ENCODE results near the gene SCGB3A2.
A peak's percentile ranks its signal among the peaks of the same experiment; 100 is the strongest.

Gene SCGB3A2

DNA sequence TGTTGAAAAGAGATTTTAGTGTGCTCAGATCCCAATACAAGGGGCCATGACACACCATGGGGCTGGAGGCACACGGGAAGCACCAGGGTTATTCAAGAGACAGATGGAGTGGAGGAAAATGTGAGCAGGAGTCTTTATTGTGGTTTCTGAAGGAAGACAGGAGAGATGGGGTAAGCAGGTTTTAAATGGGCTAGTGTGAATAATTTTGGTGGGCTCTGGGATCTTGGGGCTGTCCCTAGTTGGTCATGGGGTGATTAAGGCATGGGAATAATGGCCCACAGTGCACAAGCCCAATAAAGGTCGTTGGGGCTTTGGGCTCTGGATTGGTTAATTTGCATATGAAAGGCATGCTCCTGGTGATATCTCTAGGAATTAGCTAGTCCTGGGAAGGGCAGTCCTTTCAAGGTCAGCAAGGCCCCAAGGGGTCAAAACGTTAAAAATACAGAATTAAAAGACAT, 3.6 kb upstream of the SCGB3A2 start:
- DNase-seq: no peak
- no peaks in the 10 kb centered on the region for H3K4me1 Mint-ChIP-seq
- no peaks in the 10 kb centered on the region for H3K9me3 Mint-ChIP-seq
- H3K4me3 Mint-ChIP-seq: no peak overlapping the region
- no peaks in the 10 kb centered on the region for H3K27me3 Mint-ChIP-seq
- no peak overlapping the region for H3K27ac Mint-ChIP-seq
- H3K36me3 Mint-ChIP-seq (ENCODE audit: low read depth): no peaks in the 10 kb centered on the region
- ATAC-seq: peak; percentile 24

DNA sequence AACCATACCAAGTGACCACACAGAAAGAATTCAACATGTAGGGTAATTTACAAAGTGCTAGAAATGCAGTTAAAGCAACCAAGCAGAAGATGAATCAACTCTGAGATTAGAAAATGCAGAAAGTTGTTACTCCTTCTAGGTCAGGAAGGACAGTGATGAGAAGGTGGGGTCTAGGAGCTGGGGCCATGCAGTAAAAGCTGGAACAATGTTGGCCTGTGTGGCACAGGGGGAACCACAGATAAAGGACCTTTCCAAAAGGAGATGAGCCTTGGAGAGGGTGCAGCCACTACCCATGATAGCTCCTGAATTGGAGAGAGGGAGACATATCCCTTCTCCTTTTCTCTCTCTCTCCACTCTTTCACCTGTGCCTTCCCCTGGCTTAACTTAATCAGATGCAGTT, 2.4 kb upstream of the SCGB3A2 start:
- Mint-ChIP-seq H3K27ac (no peak overlapping the region), H3K9me3 (no peaks in the 10 kb centered on the region), H3K4me3 (no peak overlapping the region), H3K36me3 (ENCODE audit: low read depth) (no peaks in the 10 kb centered on the region), H3K27me3 (no peaks in the 10 kb centered on the region), H3K4me1 (no peaks in the 10 kb centered on the region)
- no peak for ATAC-seq
- DNase-seq: no peak

GRCh38 chr5:147876626-147877025, 1.9 kb upstream of the SCGB3A2 start:
- H3K36me3 Mint-ChIP-seq (ENCODE audit: low read depth): no peaks in the 10 kb centered on the region
- H3K27me3 Mint-ChIP-seq: no peaks in the 10 kb centered on the region
- H3K4me3 Mint-ChIP-seq: no peak overlapping the region
- H3K27ac Mint-ChIP-seq: no peak overlapping the region
- H3K9me3 Mint-ChIP-seq: no peaks in the 10 kb centered on the region
- no peak for DNase-seq
- no peaks in the 10 kb centered on the region for H3K4me1 Mint-ChIP-seq
- no peak for ATAC-seq

DNA sequence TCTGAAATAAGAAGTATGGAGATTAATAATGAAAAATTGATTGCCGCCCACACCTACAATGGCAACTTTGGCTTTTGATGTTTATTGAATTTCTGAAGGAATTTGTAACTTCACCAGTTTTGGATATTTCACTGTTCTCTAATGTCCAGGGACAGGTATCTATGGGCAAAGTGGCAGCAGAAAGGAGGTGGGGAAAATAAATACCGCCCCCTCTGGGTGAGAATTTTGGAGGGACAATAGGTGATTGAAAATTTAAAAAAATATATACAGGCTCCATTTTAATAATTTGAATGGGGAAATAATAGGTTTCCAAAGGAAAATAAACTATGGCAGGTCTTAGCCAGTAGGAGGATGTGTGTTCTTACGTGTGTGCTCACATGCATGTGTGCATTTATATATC, 1.3 kb downstream of the SCGB3A2 start:
- H3K4me1 Mint-ChIP-seq: no peaks in the 10 kb centered on the region
- ATAC-seq (no peak), DNase-seq (no peak)
- H3K27me3 Mint-ChIP-seq: peaks cover 2% of the 10 kb centered on the region
- H3K9me3 Mint-ChIP-seq: no peaks in the 10 kb centered on the region
- no peaks in the 10 kb centered on the region for H3K36me3 Mint-ChIP-seq (ENCODE audit: low read depth)
- no peak overlapping the region for H3K4me3 Mint-ChIP-seq
- no peak overlapping the region for H3K27ac Mint-ChIP-seq

- H3K36me3 Mint-ChIP-seq (ENCODE audit: low read depth): no peaks in the 10 kb centered on the region
- H3K9me3 Mint-ChIP-seq: no peaks in the 10 kb centered on the region
- H3K27ac Mint-ChIP-seq: no peak overlapping the region
- no peaks in the 10 kb centered on the region for H3K4me1 Mint-ChIP-seq
- peaks cover 2% of the 10 kb centered on the region for H3K27me3 Mint-ChIP-seq
- no peak for ATAC-seq
- no peak for DNase-seq
- H3K4me3 Mint-ChIP-seq: no peak overlapping the region
Observed at GRCh38 chr5:147880487-147880886, 2.0 kb downstream of the SCGB3A2 start.

DNA sequence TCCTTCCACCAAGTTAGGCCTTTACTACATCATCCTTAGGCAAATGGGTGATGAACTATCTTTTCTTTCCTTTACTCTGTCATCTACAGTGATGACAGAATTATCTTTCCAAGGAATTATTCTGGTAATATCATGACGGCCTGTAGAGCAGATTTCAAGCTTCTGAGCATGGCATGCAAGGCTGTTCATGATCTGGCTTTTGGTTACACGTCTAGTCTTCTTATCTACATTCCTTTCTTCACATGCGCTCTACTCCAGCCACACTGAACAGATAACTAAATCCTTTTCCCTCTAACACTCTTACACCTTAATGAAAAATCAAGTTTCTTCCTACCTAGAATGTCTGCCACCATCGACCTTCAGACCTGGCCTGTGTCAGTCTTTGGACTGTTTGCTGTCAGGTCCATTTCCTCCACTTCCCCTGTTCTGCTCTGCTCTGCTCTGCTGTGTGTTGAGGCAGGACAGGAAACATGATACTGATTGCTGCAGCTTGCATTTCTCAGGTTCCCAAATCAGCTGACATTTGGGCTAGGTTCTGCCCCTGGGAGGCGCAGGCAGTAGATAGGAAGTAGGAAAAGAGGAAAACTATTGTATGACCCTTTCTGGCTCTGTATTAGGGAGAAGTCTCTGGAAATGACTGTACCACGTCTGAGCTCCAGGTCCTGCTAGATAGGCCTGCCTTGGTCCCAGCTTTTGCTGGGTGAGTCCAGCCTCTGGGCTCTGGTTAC, 4.2 kb downstream of the SCGB3A2 start:
- Mint-ChIP-seq H3K27ac (no peak overlapping the region), H3K4me1 (no peaks in the 10 kb centered on the region), H3K4me3 (no peak overlapping the region), H3K27me3 (peaks cover 5% of the 10 kb centered on the region), H3K9me3 (no peaks in the 10 kb centered on the region), H3K36me3 (ENCODE audit: low read depth) (no peaks in the 10 kb centered on the region)
- ATAC-seq: no peak
- DNase-seq: no peak

GRCh38 chr5:147887026-147887627, 8.6 kb downstream of the SCGB3A2 start:
- Mint-ChIP-seq H3K9me3 (no peaks in the 10 kb centered on the region), H3K4me1 (no peaks in the 10 kb centered on the region), H3K36me3 (ENCODE audit: low read depth) (no peaks in the 10 kb centered on the region), H3K27ac (no peak overlapping the region), H3K27me3 (peaks cover 14% of the 10 kb centered on the region), H3K4me3 (no peak overlapping the region)
- ATAC-seq (no peak), DNase-seq (no peak)

DNA sequence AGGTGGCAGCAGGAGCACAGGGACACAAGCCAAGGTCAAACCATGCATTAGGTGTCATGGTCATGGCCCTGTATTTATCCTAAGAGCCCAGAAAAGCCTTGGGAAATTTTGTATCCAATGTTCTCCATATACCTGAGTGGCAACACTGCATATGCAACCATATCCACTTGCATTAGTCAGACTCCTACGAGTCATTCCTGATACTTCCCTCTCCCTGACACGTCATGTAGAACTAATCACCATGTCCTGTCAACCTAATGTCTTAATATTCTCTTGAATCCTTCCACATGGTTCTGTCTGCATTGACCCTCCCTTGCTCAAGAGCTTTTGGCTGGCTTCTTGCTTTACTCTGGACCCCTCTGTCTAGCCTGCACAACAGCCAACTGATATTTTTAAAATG, 9.4 kb downstream of the SCGB3A2 start:
- H3K9me3 Mint-ChIP-seq: no peaks in the 10 kb centered on the region
- no peak overlapping the region for H3K27ac Mint-ChIP-seq
- H3K4me1 Mint-ChIP-seq: no peaks in the 10 kb centered on the region
- H3K27me3 Mint-ChIP-seq: peaks cover 15% of the 10 kb centered on the region
- ATAC-seq (no peak), DNase-seq (no peak)
- H3K4me3 Mint-ChIP-seq: no peak overlapping the region
- H3K36me3 Mint-ChIP-seq (ENCODE audit: low read depth): no peaks in the 10 kb centered on the region

- Mint-ChIP-seq H3K36me3 (ENCODE audit: low read depth) (no peaks in the 10 kb centered on the region), H3K27me3 (peaks cover 11% of the 10 kb centered on the region), H3K4me3 (no peak overlapping the region), H3K9me3 (no peaks in the 10 kb centered on the region), H3K4me1 (no peaks in the 10 kb centered on the region), H3K27ac (no peak overlapping the region)
- ATAC-seq: no peak
- DNase-seq: no peak
Observed at GRCh38 chr5:147892696-147893296, 14.3 kb downstream of the SCGB3A2 start.

DNA sequence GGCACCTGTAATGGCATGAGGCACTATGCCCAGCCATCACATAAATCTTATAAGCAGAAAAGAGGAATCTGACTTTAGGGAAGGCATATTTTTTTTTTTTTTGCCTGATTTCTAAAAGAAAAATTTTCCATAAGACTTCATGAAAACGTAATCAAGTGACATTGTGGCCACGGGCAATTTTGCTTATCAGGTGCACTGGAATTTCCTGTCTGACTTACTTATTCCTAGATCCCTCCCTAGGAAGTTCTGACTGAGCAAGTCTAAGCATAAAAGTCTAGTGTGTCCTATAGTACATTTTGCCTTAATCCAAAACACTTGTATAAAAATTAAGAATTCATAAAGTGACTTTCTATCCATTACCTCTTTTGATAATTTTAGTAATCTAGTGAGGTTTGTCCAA, 15.3 kb downstream of the SCGB3A2 start:
- Mint-ChIP-seq H3K4me3 (no peak overlapping the region), H3K4me1 (no peaks in the 10 kb centered on the region), H3K27me3 (peaks cover 11% of the 10 kb centered on the region), H3K36me3 (ENCODE audit: low read depth) (no peaks in the 10 kb centered on the region), H3K27ac (no peak overlapping the region), H3K9me3 (no peaks in the 10 kb centered on the region)
- no peak for ATAC-seq
- DNase-seq: no peak

DNA sequence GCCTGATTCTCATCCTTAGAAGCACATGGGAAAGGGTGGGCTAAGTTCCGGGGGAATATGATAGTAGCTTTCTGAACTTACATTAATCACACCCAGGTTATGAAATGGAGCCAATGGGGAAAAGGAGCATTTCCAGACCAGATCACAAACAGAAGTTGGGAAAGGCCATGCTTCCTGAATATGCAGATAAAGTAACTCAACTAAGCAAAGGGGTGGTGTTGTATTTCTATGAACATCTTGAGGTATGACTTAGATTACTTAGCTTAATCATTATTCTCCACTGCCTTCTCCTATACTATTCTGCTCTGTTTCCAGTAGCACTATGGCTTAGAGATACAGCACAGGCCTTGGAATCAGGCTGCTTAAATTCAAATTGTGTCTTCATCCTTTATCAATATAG, 17.4 kb downstream of the SCGB3A2 start:
- Mint-ChIP-seq H3K9me3 (no peaks in the 10 kb centered on the region), H3K4me3 (no peak overlapping the region), H3K27ac (no peak overlapping the region), H3K36me3 (ENCODE audit: low read depth) (no peaks in the 10 kb centered on the region), H3K4me1 (no peaks in the 10 kb centered on the region), H3K27me3 (peaks cover 6% of the 10 kb centered on the region)
- DNase-seq (no peak), ATAC-seq (no peak)

GRCh38 chr5:147898875-147899401, 20.4 kb downstream of the SCGB3A2 start:
- DNase-seq: no peak

DNA sequence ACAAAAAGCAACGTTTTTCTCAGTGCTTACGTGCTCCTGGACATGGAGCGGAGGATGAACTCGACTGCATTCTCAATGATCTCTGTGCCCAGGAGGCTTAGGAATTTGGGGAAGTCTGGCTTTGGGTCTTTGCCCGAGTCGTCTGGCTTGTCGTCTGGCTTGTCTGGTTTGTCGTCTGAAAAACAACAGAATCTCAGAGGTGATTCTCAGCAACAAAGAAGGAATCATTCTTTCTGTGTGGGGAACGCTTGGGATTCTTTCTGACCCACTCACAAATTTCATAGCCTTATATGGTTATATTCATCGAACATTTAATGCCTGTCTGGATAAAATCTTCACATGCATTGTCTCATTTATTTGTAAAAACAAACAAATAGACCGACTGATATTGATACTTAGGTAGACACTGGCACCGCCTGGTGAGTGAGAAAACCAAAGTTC, 23.1 kb downstream of the SCGB3A2 start:
- DNase-seq (no peak), ATAC-seq (no peak)
- no peaks in the 10 kb centered on the region for H3K36me3 Mint-ChIP-seq (ENCODE audit: low read depth)
- H3K4me3 Mint-ChIP-seq: no peak overlapping the region
- H3K9me3 Mint-ChIP-seq: no peaks in the 10 kb centered on the region
- H3K27ac Mint-ChIP-seq: no peak overlapping the region
- H3K4me1 Mint-ChIP-seq: no peaks in the 10 kb centered on the region
- no peaks in the 10 kb centered on the region for H3K27me3 Mint-ChIP-seq

More at GRCh38 chr5:147898875-147899401, 20.4 kb downstream of the SCGB3A2 start:
- H3K36me3 Mint-ChIP-seq (ENCODE audit: low read depth): no peaks in the 10 kb centered on the region
- ATAC-seq: no peak
- H3K27me3 Mint-ChIP-seq: no peaks in the 10 kb centered on the region
- H3K4me1 Mint-ChIP-seq: no peaks in the 10 kb centered on the region
- no peak overlapping the region for H3K4me3 Mint-ChIP-seq
- H3K27ac Mint-ChIP-seq: no peak overlapping the region
- no peaks in the 10 kb centered on the region for H3K9me3 Mint-ChIP-seq

DNA sequence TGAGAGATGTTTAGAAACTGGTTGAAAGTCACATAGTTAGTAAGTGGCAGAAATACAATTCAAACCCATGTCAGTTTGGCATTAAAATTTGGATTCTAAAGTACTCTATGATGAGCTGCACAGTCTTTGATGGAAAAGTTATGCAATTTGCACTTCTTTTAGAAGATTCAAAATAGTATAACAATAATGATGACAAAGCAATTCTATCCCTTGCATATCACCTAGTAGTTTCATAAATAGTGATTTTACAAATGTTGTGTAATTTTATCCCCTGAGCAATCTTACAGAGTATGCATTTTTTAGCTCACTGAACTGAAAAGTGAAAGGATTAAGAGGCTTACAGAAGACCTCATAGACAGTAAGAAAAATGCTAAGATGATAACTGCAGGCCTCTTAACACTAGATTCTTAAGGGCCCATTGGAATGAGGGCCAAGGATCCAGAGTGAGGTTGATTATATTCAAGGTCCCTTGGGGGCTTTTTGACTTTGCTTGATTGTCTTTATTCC, 24.2 kb downstream of the SCGB3A2 start:
- no peaks in the 10 kb centered on the region for H3K27me3 Mint-ChIP-seq
- no peak for ATAC-seq
- no peaks in the 10 kb centered on the region for H3K4me1 Mint-ChIP-seq
- DNase-seq: no peak
- no peaks in the 10 kb centered on the region for H3K9me3 Mint-ChIP-seq
- no peaks in the 10 kb centered on the region for H3K36me3 Mint-ChIP-seq (ENCODE audit: low read depth)
- H3K4me3 Mint-ChIP-seq: no peak overlapping the region
- H3K27ac Mint-ChIP-seq: no peak overlapping the region

DNA sequence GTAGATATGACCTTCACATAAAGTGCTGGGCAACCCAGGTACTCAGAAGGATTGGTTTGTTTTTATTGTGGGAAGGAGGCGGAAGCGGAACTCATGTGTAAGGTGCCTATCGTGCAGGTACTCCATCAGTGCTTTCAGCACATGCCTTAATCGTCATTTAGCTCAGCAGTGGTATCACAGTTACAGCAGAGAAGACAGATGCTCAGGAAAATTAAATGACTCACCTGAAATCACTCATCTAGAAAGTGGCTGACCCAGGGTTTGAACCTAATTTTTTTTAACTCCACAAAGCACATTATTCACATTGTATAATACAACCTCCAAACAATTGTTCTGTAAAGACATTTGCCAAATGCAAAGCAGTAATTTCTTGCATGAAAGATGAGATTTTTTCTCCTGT, 25.6 kb downstream of the SCGB3A2 start:
- Mint-ChIP-seq H3K27me3 (peaks cover 2% of the 10 kb centered on the region), H3K4me1 (no peaks in the 10 kb centered on the region), H3K36me3 (ENCODE audit: low read depth) (no peaks in the 10 kb centered on the region), H3K9me3 (no peaks in the 10 kb centered on the region), H3K4me3 (no peak overlapping the region), H3K27ac (no peak overlapping the region)
- DNase-seq: no peak
- no peak for ATAC-seq
